ENCODE data around the gene LOXL3. TPM values are rescaled to one million over a fixed set of nuclear protein-coding genes. Genes with fewer than 3 reads are reported as not detected.

The LOXL3 gene
- total and polyA plus RNA-seq, 2 of the 8 experiments (the other 6 are each of a cell fraction or from before 2014, with no cell fraction given) = 22.4 to 27.2 TPM

DNA sequence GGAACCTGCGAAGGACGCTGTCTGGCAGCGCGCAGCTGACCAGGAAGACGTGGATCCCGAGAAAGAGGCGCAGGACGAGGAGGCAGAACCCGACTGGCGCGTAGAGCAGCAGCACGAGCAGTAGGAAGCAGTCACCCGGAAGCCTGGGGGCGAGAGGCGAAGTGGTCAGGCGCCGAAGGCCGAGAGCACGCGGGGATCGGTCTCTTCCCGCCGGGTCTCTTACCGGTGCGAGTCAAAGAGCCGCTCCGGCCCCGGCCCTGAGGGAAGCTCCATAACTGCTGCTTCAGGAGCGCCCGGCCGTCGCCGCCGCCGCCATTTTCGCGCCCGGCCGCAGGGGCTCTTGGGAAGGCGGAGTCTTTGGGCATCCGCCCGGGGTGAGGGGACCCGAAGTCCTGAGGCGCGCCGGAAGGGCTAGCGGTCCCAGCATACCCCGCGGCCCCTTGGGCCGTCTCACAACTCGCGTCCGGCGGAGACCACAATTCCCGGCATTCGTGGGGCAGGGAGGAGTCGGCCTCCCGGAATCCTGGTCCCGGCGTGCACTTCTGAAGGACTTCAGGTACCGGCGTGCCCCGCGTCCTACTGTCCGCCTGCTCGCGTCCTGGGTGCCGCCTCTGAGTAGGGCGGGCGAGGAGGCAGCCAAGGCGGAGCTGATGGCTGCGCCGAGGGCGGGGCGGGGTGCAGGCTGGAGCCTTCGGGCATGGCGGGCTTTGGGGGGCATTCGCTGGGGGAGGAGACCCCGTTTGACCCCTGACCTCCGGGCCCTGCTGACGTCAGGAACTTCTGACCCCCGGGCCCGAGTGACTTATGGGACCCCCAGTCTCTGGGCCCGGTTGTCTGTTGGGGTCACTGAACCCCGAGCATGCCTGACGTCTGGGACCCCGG lies 24.1 kb downstream of the LOXL3 start, which contains the start of the genes AUP1 and HTRA2 (continued):
- TF ChIP-seq ATF2 (IDR thresholded peaks at IDR 0.05; ENCODE audit: low read length) (no peak), EGR1 (IDR thresholded peaks at IDR 0.05; ENCODE audit: borderline replicate concordance, low read depth, low read length) (no peak), SIRT6 (IDR thresholded peaks at IDR 0.05; ENCODE audit: low read length) (no peak), TEAD4 (IDR thresholded peaks at IDR 0.05; ENCODE audit: low read depth, low read length) (peak; percentile 74), SP4 (IDR thresholded peaks at IDR 0.05; ENCODE audit: low read length) (no peak), USF2 (IDR thresholded peaks at IDR 0.05; ENCODE audit: low read length) (no peak), JUND (IDR thresholded peaks at IDR 0.05; ENCODE audit: low read length) (no peak), TAF1 (IDR thresholded peaks at IDR 0.05; ENCODE audit: low read depth, low read length) (peak; percentile 96), RBBP5 (IDR thresholded peaks at IDR 0.05; ENCODE audit: borderline replicate concordance, low read depth, low read length) (peak; percentile 88; the same call in 1 of the 2 replicates), JUN (IDR thresholded peaks at IDR 0.05; ENCODE audit: low read depth, low read length) (no peak), BRCA1 (IDR thresholded peaks at IDR 0.05; ENCODE audit: low read depth, low read length) (no peak; the same call in 1 of the 2 replicates), CREB1 (IDR thresholded peaks at IDR 0.05) (peak; percentile 76), SUZ12 (IDR thresholded peaks at IDR 0.05; ENCODE audit: low read length) (no peak), CTBP2 (IDR thresholded peaks at IDR 0.05; ENCODE audit: borderline replicate concordance, insufficient read depth, insufficient read length, low read length) (no peak), BACH1 (IDR thresholded peaks at IDR 0.05; ENCODE audit: low read length) (0 out of 2 replicates have a peak, but pooled peaks have one; percentile 1), ASH2L (IDR thresholded peaks at IDR 0.05; ENCODE audit: low read length) (peak; percentile 60)
- TF ChIP-seq, protein P1, sequence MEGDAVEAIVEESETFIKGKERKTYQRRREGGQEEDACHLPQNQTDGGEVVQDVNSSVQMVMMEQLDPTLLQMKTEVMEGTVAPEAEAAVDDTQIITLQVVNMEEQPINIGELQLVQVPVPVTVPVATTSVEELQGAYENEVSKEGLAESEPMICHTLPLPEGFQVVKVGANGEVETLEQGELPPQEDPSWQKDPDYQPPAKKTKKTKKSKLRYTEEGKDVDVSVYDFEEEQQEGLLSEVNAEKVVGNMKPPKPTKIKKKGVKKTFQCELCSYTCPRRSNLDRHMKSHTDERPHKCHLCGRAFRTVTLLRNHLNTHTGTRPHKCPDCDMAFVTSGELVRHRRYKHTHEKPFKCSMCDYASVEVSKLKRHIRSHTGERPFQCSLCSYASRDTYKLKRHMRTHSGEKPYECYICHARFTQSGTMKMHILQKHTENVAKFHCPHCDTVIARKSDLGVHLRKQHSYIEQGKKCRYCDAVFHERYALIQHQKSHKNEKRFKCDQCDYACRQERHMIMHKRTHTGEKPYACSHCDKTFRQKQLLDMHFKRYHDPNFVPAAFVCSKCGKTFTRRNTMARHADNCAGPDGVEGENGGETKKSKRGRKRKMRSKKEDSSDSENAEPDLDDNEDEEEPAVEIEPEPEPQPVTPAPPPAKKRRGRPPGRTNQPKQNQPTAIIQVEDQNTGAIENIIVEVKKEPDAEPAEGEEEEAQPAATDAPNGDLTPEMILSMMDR (IDR thresholded peaks at IDR 0.05; ENCODE audit: control extremely low read depth in 1 of 3, insufficient read depth in 1 of 3, low read depth in 1 of 3, low read length in 3 of 3) = no peak
- TF ChIP-seq, protein P2, sequence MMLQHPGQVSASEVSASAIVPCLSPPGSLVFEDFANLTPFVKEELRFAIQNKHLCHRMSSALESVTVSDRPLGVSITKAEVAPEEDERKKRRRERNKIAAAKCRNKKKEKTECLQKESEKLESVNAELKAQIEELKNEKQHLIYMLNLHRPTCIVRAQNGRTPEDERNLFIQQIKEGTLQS (IDR thresholded peaks at IDR 0.05; ENCODE audit: insufficient read depth, low read depth, low read length) = peak; percentile 58
